Measurements from ENCODE around the gene ABCG1. TPM values are rescaled to one million over a fixed set of nuclear protein-coding genes. Genes with fewer than 3 reads are reported as not detected.

Gene ABCG1
- 10 to 100 TPM in 2 of 4 donors, 1 to 10 TPM in 2; 3.4 to 43.3 (median 10.3) TPM for total RNA-seq

DNA sequence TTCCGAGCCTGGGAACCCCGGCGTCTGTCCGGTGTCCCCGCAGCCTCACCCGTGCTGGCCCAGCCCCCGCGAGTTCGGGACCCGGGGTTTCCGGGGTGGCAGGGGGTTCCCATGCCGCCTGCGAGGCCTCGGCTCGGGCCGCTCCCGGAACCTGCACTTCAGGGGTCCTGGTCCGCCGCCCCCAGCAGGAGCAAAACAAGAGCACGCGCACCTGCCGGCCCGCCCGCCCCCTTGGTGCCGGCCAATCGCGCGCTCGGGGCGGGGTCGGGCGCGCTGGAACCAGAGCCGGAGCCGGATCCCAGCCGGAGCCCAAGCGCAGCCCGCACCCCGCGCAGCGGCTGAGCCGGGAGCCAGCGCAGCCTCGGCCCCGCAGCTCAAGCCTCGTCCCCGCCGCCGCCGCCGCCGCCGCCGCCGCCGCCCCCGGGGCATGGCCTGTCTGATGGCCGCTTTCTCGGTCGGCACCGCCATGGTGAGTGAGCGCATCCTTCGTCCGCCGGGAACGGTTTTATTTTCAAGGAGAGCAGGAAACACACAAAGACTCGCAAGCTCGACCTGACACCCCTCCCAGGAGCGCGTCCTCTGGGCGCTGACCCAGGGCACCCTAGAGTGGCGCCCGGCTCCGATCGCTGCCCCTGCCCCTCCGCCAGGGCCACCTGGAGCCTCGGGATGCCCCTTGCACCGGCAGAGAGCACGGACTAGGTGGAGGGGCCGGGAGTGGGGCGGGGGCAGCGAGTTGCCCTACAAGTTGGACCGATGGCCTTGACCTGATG lies at the start of gene ABCG1:
Gene ABCG1, plus strand, starts transcription at position 305 of the 770 bp plus-strand sequence. Its CDS starts 123 bp downstream, at position 428.
- in situ Hi-C loops (cut with MboI; ENCODE audit: low sequenced_read_pairs in 4 of 4) = no loop called here
- DNase-seq (no peak), ATAC-seq (peak; percentile 30 to 45)
- Histone ChIP-seq H3K9me3 (no peaks in the 10 kb centered on the region), H3K27me3 (no peaks in the 10 kb centered on the region), H3K27ac (peak within 1 kb of the TSS; percentile 78 to 99 (median 78)), H3K4me1 (peaks cover 15 to 17% of the 10 kb centered on the region in 2 donors), H3K4me3 (peak within 1 kb of the TSS; percentile 68 to 97 (median 86)), H3K36me3 (no peaks in the 10 kb centered on the region)
- intact Hi-C loops (cut with DNase I; ENCODE audit: low total_unique reads) = loop anchor here (2.0 kb wide), 1 partner anchor 40 kb away; no protein-coding TSS in a partner anchor
- TF ChIP-seq POLR2A (IDR thresholded peaks at IDR 0.05) = peak; percentile 84 to 89
- no peak for TF ChIP-seq CTCF (IDR thresholded peaks at IDR 0.05 in 4 of 5, conservative IDR thresholded peaks at IDR 0.05 in 1 of 5)

DNA sequence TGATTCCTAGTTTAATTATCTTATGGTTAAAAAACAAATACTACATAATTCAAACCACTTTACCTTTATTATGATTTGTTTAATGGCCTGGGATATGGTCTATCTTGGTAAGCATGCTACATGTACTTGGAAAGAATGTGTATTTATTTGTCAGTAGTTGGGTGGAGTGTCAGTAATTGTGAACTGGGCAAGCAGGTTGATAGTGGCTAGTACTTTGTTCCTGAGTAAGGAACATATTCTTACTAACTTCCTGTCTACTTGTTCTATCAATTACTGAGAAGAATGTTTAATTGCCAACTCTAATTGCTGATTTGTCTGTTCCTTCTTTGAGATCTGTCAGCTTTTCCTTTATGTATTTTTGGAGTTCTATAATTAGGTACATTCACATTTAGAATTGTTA lies 49.2 kb upstream of the ABCG1 start:
- H3K27ac ChIP-seq = peak overlapping the region in 1 of 4 donors; percentile 17
- H3K9me3 ChIP-seq = no peaks in the 10 kb centered on the region
- H3K27me3 ChIP-seq = no peaks in the 10 kb centered on the region
- no peak for DNase-seq
- intact Hi-C loops (cut with DNase I; ENCODE audit: low total_unique reads) (no loop called here), in situ Hi-C loops (cut with MboI; ENCODE audit: low sequenced_read_pairs in 4 of 4) (loop anchor here in 1 of 4 donors (10.0 kb wide), 1 partner anchor 85 kb away; no protein-coding TSS in a partner anchor)
- H3K4me3 ChIP-seq = no peak overlapping the region
- TF ChIP-seq CTCF (IDR thresholded peaks at IDR 0.05 in 4 of 5, conservative IDR thresholded peaks at IDR 0.05 in 1 of 5) (no peak), POLR2A (IDR thresholded peaks at IDR 0.05) (no peak)
- no peaks in the 10 kb centered on the region for H3K36me3 ChIP-seq
- ATAC-seq = no peak
- no peaks in the 10 kb centered on the region for H3K4me1 ChIP-seq

GRCh38 chr21:42171091-42172053 lies 47.6 kb upstream of the ABCG1 start:
- no peaks in the 10 kb centered on the region for H3K27me3 ChIP-seq
- no peak for TF ChIP-seq CTCF (IDR thresholded peaks at IDR 0.05 in 4 of 5, conservative IDR thresholded peaks at IDR 0.05 in 1 of 5)
- TF ChIP-seq POLR2A (IDR thresholded peaks at IDR 0.05) = no peak
- no peaks in the 10 kb centered on the region for H3K36me3 ChIP-seq
- intact Hi-C loops (cut with DNase I; ENCODE audit: low total_unique reads) (no loop called here), in situ Hi-C loops (cut with MboI; ENCODE audit: low sequenced_read_pairs in 4 of 4) (loop anchor here in 1 of 4 donors (10.0 kb wide), 1 partner anchor 83 kb away; no protein-coding TSS in a partner anchor)
- no peaks in the 10 kb centered on the region for H3K4me1 ChIP-seq
- DNase-seq (no peak), ATAC-seq (peak; percentile 53 to 70)
- H3K27ac ChIP-seq = peak overlapping the region in 3 of 4 donors; percentile 4 to 43 (median 21)
- no peak overlapping the region for H3K4me3 ChIP-seq
- no peaks in the 10 kb centered on the region for H3K9me3 ChIP-seq

DNA sequence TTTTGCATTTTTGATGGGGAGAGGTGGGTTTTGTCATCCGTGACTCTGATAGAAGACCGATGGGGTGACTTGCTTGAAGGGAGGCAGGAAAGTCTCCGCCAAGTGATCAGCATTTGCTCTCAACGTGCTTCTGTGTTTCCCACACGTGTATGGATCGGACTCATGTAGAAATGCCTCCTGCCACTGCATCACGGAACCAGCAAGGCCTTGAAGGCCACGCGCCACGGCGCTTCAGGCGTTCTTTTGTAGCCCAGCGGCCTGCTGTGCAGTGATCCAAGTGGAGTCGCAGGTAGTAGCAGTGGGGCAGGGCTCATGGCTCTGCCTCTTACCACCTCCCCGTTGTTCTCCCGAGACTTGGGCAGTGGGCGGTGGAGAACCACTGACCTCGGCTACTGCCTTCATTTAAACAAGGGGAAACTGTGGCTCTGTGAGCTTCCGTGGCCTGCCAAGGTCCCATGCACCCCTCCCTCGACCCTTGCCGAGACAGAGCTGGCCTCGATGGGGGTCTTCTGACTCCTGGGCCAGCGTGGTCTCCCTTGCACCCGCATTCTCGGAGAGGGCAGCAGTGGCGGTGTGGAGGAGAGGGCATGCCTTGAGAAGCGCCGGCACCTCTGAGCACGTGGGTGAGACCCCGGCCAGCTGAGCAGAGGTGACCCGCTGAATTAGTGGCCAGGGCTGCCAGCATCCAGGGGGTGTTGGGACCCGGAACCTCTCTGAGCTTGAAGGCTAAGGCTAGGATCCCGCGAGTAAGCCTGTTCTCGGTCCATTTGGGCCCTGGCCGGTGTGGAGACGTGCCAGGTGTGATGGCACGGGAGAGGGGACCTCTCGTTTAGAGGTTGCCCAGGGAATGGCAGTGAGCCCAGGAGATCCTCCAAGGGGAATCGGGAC lies 46.1 kb upstream of the ABCG1 start:
- Histone ChIP-seq H3K27ac (no peak overlapping the region), H3K4me1 (no peaks in the 10 kb centered on the region), H3K9me3 (no peaks in the 10 kb centered on the region), H3K4me3 (no peak overlapping the region), H3K27me3 (no peaks in the 10 kb centered on the region), H3K36me3 (no peaks in the 10 kb centered on the region)
- TF ChIP-seq POLR2A (IDR thresholded peaks at IDR 0.05) = no peak
- no peak for TF ChIP-seq CTCF (IDR thresholded peaks at IDR 0.05 in 4 of 5, conservative IDR thresholded peaks at IDR 0.05 in 1 of 5)
- intact Hi-C loops (cut with DNase I; ENCODE audit: low total_unique reads) = no loop called here
- DNase-seq (no peak), ATAC-seq (no peak)
- in situ Hi-C loops (cut with MboI; ENCODE audit: low sequenced_read_pairs in 4 of 4) = loop anchor here in 1 of 4 donors (10.0 kb wide), 1 partner anchor 82 kb away; no protein-coding TSS in a partner anchor
